Activated CD8-positive, alpha-beta memory T cell treated with anti-CD3 and anti-CD28 coated beads for 48 hours (primary cell): Measurements from ENCODE around the gene CRIP2.

Experiments used
- DNase-seq, 3 experiments: peaks; one replicate each; pipeline ENCODE4 v3.0.0-alpha.2; 2020; ENCODE audit warnings: low read depth in 2 of 3, low spot score in 2 of 3

The CRIP2 gene

GRCh38 chr14:105474483-105475268, at the start of gene CRIP2:
TSS of gene CRIP2 (plus strand) at chr14:105474821. CDS start at chr14:105474863, 42 bp downstream.
- no peak for DNase-seq

GRCh38 chr14:105424861-105425260, 49.8 kb upstream of the CRIP2 start:
- no peak for DNase-seq

GRCh38 chr14:105425823-105426247, 48.8 kb upstream of the CRIP2 start:
- no peak for DNase-seq

- no peak for DNase-seq
Measured at GRCh38 chr14:105426416-105427130, 48.0 kb upstream of the CRIP2 start.

GRCh38 chr14:105427412-105427811, 47.2 kb upstream of the CRIP2 start:
- no peak for DNase-seq

- DNase-seq = no peak
Measured at GRCh38 chr14:105427936-105428485, 46.6 kb upstream of the CRIP2 start.

- no peak for DNase-seq
Measured at GRCh38 chr14:105430042-105430441, 44.6 kb upstream of the CRIP2 start.

- no peak for DNase-seq
Measured at GRCh38 chr14:105430565-105430964, 44.1 kb upstream of the CRIP2 start.

- no peak for DNase-seq
Measured at GRCh38 chr14:105431256-105431655, 43.4 kb upstream of the CRIP2 start.

GRCh38 chr14:105432657-105433056, 42.0 kb upstream of the CRIP2 start:
- no peak for DNase-seq

- DNase-seq = no peak
Measured at GRCh38 chr14:105433161-105433605, 41.4 kb upstream of the CRIP2 start.

- DNase-seq = no peak
Measured at GRCh38 chr14:105436402-105436801, 38.2 kb upstream of the CRIP2 start.

GRCh38 chr14:105436891-105437722, 37.5 kb upstream of the CRIP2 start:
- no peak for DNase-seq

- no peak for DNase-seq
Measured at GRCh38 chr14:105437723-105438500, 36.7 kb upstream of the CRIP2 start.

- no peak for DNase-seq
Measured at GRCh38 chr14:105439179-105439578, 35.4 kb upstream of the CRIP2 start.

GRCh38 chr14:105439710-105440553, 34.7 kb upstream of the CRIP2 start:
- DNase-seq = no peak

- DNase-seq = no peak
Measured at GRCh38 chr14:105440554-105440900, 34.1 kb upstream of the CRIP2 start.

GRCh38 chr14:105440992-105441391, 33.6 kb upstream of the CRIP2 start:
- no peak for DNase-seq

GRCh38 chr14:105442125-105442524, 32.5 kb upstream of the CRIP2 start:
- DNase-seq = no peak

GRCh38 chr14:105442834-105443233, 31.8 kb upstream of the CRIP2 start:
- no peak for DNase-seq
